Fibroblast of lung (primary cell): ENCODE measurements around the gene CAP1.

ENCODE experiments used
- CTCF ChIP-seq, 2 donors: IDR thresholded peaks in 1 of 2; conservative IDR thresholded peaks in 1 of 2; 1 replicate in 1 of 2; 2 replicates in 1 of 2; pipeline ENCODE4 v1.5.1; 2011 to 2012; ENCODE audit warnings: low read length in 2 of 2, control low read depth in 1 of 2, inconsistent platforms in 1 of 2, low read depth in 1 of 2, mild to moderate bottlenecking in 1 of 2
- EZH2 ChIP-seq: IDR thresholded peaks from 2 replicates; pipeline ENCODE4 v1.5.1; 2012; ENCODE audit warnings: low read length, control low read depth, mild to moderate bottlenecking; ENCODE audit errors: missing control alignments

- TF ChIP-seq CTCF (conservative IDR thresholded peaks at IDR 0.05 in 1 of 2, IDR thresholded peaks at IDR 0.05 in 1 of 2; ENCODE audit: low read depth in 1 of 2, low read length in 2 of 2) (no peak), EZH2 (no peak)
These were observed 22.5 kb upstream of the CAP1 start for GRCh38 chr1:40017951-40018575.
